Midbrain (tissue), 1 donor: ENCODE results near the gene RRP1B.
"Not testable (repeated sequence)": the region's sequence is repeated elsewhere in the genome, so short reads cannot be mapped to it uniquely, and the experiment has no call there.

Experiments used
- DNase-seq: peaks from one replicate; lab custom pipeline; 2025; lab: John Stamatoyannopoulos, UW

The RRP1B gene

GRCh38 chr21:43697758-43698643, 38.6 kb downstream of the RRP1B start:
- DNase-seq: no peak

- not testable (repeated sequence) for DNase-seq
Measured at GRCh38 chr21:43699492-43699777, 40.1 kb downstream of the RRP1B start.

GRCh38 chr21:43699933-43700599, 40.7 kb downstream of the RRP1B start:
- no peak for DNase-seq

DNA sequence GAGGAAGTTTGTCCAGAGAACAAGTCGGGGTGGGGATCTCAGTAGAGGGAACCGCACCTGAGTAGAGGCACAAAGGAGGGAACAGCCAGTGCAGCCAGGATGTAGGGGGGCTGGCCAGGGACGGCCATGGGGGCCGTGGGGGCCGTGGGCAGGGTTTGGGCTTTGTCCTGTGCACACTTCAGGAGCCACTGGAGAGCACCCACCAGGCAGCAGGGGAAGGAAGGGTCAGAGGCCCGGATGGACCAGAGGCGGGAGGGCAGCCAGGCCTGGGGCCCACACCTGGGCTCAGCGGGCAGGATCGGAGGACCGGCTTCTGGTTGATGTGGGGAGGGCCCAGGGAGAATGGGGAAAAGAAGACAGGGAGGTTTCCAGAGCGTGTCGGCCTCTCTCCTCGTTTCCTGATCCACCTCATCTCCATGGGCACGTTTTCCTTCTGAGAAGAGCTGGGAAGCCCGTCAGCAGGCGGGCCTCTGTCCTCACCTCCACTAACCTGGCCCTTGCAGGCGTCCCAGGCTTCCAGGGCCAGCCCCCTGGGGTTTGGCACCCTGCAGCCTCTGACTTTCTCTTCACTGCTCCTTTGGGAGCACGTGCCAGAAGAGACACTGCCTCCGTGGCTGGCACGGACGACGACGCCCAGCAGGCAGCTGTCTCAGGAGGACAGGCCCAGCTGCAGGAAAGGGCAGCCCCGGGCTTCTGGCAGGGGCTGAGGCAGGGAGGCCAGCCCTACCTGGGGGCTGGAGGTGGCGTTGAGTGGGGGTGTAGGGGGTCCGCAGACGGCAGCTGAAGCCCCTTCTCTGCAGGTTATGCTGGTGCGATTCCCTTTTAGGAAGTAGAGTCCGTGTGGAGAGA, 42.8 kb downstream of the RRP1B start:
- no peak for DNase-seq

- DNase-seq: no peak
Measured at GRCh38 chr21:43702785-43703034, 43.4 kb downstream of the RRP1B start.

DNA sequence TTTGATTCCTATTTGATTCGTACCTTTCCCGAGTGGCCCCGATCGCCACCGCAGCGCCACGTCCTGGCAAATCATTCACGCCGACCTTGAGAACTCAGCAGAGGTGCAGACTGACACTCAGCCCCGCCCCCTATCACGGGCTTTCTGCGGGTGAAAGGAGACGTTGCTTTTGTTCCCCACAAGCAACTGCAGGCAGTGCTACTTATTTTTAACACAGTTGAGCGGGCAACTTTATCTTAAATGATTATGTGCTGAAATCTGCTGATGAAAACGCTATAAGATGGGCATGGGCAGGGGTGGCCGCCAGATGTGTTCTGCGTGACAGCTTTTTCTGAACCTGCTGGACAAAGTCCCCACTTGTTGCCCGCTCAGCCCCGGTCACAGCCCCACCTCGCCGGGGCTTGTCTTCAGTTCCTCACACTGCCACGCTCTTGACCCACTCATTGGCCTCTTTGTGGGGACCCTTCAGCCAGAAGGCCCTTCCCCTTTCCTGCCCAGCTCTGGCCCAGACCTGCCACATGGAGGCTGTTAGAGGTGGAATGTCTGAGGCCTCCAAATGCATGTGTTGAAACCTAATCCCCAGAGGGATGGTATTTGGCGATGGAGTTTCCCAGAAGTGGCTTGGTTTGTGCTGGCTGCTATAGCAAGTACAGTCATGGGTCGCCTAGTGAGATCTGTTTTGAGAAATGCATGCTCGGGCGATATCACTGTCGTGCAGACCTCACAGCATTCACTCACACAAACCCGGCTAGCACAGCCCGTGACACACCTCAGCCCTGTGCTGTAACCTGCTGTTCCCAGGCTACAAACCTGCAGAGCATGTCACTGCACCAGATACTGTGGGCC, 43.9 kb downstream of the RRP1B start:
- peak; percentile 16 for DNase-seq

GRCh38 chr21:43707462-43707861, 48.1 kb downstream of the RRP1B start:
- DNase-seq: no peak

GRCh38 chr21:43708745-43709381, 49.5 kb downstream of the RRP1B start:
- DNase-seq: no peak

DNA sequence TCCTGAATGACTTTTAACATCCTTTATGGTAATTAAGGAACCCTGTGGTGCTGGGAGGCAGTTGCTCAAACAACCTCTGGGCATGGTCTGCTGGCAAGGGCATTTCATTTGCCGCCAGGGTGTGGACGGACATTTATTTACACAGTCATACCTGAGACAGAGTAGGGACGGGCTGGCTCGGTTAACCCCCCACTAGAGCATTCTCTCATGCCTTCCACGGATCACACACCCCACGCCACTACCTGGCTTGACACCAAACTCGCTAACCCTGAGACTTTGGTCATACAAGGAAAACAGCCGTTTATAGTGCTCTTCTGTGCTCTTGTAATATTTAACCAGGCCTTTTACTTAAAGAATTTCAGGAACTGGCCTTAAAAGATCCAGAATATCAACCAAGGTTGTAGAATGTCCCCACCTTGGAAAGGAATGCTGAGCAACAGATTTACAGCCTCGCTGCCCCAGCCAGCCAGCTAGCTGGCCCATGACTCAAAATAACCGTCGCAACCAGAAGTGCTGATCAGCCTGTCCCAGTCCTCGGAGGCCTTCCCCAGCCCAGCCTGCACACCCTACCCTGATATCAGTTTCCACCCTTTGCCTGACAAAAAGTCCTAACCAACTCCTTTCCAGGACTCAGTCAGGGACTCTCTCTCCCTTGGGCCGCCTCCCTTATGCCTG, 53.0 kb downstream of the RRP1B start:
- DNase-seq: no peak

DNA sequence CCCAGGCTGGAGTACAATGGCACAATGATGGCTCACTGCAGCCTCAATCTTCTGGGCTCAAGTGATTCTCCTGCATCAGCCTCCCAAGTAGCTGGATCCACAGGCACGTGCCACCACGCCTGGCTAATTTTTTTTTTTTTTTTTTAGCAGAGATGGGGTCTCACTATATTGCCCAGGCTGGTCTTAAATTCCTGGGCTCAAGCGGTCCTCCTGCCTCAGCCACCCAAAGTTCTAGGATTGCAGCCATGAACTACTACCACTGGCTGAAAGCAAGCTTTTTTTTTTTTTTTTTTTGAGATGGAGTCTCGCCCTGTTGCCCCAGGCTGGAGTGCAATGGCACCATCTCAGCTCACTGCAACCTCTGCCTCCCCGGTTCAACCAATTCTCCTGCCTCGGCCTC, 53.8 kb downstream of the RRP1B start:
- DNase-seq: not testable (repeated sequence)

DNA sequence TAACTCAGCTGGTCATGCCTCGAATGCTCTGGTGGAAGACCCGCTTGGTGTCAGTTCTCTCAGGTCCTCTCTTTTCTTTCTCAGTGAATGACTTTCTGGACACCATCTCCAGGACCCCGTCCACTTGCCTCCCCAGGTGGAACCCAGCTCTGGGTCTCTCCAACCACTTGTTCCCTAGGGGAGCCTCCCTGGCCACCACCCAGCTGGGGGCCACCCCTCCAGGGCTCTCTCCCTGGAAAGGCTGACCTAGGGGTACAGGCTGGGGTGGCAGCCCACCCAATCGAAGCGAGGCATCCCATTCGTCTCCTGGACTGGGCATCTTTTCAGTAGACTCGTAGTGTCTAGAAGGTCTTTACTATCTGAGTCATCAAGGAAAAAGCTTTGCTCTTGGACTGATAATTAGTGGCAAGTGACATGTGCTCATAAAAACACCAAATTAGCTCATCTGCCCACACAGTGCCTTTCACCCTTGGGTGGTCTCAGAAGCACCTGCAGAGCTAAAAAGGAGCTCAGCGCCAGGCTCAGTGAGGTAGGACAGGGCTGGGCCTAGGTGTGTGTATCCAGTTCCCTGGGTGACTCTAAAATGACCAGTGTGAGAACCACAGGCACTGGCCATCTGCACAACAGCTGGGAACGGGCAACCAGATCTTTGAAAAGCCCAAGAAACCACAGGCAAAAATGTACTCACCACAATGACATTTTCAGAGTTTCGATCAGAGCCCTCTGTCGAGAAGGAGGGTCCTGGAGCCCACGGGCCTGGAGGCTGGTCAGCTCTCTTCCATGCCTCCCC, 57.2 kb downstream of the RRP1B start:
- no peak for DNase-seq

- no peak for DNase-seq
Measured at GRCh38 chr21:43717166-43717853, 58.0 kb downstream of the RRP1B start.

GRCh38 chr21:43717967-43718871, 58.9 kb downstream of the RRP1B start:
- DNase-seq: no peak

DNA sequence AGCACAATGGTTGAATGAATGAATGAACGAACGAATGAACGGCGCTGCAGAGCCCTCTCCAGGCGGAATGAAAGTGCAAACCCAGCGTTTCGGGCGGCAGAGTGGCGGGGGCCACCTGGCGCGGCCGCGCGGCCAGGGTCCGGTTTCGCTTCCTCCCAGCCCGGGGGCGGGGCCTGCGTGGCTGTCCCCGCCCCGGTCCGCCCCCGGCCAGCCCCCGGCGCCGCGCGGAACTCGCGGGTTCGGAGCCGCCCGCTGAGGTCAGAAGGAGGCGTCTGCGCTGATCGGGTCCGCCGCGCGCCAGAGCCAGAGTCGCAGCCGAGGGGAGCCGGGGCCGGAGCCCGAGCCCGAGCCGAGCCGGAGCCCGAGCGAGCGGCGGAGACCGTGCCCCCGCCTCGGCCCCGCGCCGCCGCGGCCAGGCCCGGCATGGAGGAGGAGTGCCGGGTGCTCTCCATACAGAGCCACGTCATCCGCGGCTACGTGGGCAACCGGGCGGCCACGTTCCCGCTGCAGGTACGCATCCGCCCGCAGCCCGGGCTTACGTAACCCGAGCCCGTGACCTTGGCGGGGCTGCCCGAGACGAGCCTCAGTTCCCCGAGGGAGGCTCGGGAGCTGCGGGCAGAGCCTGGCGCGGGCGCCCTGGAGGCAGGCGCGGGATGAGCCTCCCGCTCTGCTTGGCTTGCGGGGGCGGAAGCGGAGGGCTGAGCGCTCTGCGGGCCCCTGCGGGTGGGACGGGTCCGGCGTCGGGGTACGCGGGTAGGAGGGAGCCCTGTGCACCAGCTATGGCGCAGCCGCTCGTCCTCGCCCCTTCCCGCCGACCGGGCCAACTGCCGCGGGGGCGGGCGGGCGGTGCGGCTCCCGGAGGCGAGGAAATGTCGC, 59.8 kb downstream of the RRP1B start, which contains the start of gene PDXK:
Gene PDXK, plus strand, starts transcription at position 258 of the 876 bp plus-strand sequence. Its CDS starts 166 bp downstream, at position 424.
- DNase-seq: peak; percentile 83

DNA sequence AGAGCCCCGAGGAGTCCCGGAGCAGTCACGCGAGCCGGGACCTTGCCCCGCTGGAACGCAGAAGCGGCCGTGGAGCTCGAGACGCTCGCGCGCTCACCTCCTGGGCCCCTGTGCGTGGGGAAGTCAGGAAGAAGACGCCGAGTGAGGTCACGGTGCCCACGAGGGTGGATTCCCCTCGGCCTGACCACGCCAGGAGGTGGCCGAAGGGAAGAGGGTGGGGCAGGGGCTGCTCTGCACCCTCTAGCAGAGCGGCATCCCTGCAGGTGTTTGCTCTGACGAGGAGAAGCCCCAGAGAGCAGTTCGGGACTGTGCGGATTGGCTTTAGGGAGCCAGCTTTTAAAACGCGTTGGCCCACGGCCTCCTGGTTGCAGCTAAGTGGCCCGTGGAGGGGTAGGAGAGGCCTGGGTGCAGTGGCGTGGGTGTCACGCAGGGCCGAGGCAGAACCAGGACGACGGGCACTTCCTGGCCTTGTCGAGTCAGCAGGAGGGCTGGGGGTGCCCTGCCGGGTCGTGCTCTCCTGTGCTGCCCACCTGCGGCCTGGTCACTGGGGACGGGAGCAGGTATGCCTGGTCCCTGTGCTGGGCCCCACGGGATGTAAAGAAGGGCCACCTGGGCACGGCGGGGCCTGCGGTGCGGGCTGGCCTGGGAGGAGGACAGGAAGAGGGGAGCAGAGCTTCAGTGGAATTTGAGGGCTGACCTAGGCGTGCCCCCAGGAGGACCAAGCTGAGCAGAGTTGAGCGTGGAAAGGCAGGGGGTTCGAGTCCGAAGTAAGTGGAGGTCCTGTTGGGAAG, 60.6 kb downstream of the RRP1B start:
- no peak for DNase-seq

- no peak for DNase-seq
Measured at GRCh38 chr21:43720539-43721166, 61.3 kb downstream of the RRP1B start.
